ENCODE results near the gene ANKRD12.
"Not testable (repeated sequence)": the region's sequence is repeated elsewhere in the genome, so short reads cannot be mapped to it uniquely, and the experiment has no call there.

ANKRD12 gene

DNA sequence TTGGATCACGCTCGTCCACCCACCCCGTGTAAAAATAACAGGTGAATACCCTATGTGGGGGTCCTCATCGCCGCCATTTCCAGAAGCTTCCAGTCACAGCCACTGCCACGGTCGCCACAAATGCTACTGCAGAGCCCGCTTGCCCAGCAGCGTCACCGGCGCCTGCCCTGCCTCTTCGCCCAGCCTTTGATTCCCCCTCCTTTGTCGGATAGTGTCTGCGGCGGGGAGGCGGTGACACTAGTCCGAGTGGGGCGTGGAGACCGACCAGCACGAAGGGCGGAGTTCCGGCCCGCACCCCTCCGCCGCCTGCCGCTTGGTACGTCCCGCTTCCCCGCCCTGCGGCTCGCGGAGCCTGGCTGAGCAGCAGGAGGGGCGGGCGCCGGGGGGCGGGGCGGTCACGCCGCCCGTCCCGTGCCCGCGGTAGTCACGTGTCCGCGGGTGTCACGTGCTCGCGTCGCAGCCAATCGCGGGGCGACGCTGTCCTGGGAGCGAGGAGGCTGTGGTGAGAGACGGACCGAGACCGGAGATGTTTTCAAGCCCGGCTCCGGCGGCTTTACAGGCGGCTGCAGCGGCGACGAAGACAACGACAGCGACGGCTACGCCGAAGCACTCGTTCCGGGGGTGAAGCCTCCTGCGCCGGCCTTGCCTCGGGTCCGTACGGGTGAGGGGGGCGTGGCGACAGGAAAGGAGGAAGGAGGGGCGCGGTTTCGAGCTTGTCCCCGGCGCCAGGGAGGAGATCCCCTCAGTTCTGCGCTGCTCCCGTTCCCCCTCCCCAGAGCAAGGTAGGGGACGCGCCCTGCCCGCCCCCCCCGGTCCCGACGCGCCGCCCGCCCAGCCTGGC lies at the start of gene ANKRD12:
Gene ANKRD12, plus strand, starts transcription at position 467 of the 841 bp plus-strand sequence. CDS start 45,652 bp downstream, outside the sequence.
- in situ Hi-C loops (cut with MboI; ENCODE audit: low sequenced_read_pairs), result no loop called here

DNA sequence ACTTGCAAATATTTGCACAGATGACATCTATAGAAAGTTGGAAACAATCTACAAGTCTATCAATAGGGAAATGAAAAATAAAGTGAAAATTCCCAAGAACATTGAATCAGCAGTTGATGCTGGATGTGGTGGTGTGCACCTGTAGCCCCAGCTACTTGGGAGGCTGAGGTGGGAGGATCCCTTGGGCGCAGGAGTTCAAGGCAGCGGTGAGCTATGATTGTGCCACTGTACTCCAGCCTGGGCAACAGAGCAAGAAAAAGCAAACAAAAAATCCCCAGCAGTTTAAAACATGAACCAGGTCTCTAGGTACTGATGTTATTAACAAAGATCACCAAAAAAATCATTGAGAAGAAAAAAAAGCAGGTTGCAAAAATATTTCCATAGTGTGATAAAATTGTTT lies 49.4 kb upstream of the ANKRD12 start:
- in situ Hi-C loops (cut with MboI; ENCODE audit: low sequenced_read_pairs), result no loop called here

- in situ Hi-C loops (cut with MboI; ENCODE audit: low sequenced_read_pairs), result no loop called here
Measured at GRCh38 chr18:9088252-9088651, 48.3 kb upstream of the ANKRD12 start.

DNA sequence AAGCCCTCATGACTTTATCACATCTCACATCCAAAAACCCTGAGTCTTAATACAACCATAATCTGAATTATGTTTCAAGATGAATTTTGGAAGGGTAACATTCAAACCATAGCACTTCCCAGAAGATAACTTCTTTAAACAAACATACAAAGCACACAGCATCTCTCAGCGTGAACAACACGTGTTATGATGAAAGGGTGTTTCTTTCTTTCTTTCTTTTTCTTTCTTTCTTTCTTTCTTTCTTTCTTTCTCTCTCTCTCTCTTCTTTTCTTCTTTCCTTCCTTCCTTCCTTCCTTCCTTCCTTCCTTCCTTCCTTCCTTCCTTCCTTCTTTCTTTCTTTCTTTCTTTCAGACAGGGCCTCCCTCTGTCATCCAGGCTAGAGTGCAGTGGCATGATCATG lies 47.9 kb upstream of the ANKRD12 start:
- in situ Hi-C loops (cut with MboI; ENCODE audit: low sequenced_read_pairs), result not testable (repeated sequence)

- in situ Hi-C loops (cut with MboI; ENCODE audit: low sequenced_read_pairs), result no loop called here
Measured at GRCh38 chr18:9090578-9090977, 46.0 kb upstream of the ANKRD12 start.

GRCh38 chr18:9091066-9091476 lies 45.5 kb upstream of the ANKRD12 start:
- in situ Hi-C loops (cut with MboI; ENCODE audit: low sequenced_read_pairs), result no loop called here

DNA sequence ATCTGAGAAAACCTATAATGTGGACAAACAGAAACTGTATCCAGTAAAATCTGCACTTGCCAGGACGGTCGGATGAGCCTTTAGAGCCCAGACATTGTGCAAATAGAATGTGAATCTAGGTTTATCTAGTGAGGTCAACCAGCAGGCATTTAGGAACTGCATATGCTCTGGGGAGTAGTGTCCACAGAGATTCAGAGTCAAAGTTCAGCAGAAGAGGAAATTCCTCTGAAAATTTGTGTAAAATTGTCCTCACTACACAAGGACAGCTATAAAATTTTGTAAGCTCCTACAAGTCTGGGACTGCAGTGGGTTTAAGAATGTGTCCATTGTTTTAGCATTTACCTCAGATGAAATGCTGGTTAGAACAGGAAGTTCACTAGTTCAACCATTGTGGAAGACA lies 43.9 kb upstream of the ANKRD12 start:
- in situ Hi-C loops (cut with MboI; ENCODE audit: low sequenced_read_pairs), result no loop called here

DNA sequence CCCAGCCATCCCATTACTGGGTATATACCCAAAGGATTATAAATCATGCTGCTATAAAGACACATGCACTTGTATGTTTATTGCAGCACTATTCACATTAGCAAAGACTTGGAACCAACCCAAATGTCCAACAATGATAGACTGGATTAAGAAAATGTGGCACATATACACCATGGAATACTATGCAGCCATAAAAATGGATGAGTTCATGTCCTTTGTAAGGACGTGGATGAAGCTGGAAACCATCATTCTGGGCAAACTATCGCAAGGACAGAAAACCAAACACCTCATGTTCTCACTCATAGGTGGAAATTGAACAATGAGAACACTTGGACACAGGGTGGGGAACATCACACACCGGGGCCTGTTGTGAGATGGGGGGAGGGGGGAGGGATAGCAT lies 43.5 kb upstream of the ANKRD12 start:
- in situ Hi-C loops (cut with MboI; ENCODE audit: low sequenced_read_pairs), result not testable (repeated sequence)

DNA sequence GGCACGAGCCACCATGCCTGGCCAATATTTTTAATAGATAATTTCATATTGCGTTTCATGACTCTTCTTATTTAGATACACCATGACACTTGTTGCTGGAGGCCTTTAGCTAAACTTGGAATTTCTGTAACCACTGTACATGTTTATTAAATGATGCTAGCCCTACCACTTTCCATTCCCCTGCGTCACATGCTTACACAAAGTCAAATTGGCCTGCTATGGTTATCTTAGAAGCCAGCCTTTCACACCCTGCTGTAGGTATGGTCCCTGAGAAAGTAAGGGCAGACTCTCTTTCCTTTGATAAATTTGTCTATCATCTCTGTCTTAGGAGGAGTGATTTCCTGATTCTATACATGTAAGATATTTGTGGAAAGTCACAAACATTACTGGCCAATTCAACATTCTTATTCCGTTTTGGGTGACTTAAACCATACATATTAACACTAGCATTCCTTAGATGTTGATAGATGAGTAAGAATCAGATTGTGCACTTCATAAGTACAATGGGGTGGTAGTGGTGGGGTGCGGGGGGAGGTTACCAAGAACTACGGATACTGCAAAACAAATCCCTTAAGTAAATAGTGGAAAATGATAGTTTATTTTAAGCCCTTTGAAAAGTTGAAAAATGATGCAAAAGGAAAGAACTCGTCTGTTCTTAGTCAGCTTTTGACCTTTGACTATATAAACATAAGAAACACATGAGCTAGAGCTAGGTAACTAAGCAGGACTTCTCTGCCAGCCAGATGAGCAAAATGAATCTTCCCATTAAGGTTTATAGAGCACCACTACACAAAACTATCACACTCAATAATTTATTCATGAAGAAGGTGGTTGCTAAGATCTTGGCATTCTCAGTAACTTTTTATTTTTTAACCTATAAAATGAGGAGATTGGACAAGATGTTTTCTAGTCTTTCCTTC lies 42.0 kb upstream of the ANKRD12 start:
- in situ Hi-C loops (cut with MboI; ENCODE audit: low sequenced_read_pairs), result no loop called here

- in situ Hi-C loops (cut with MboI; ENCODE audit: low sequenced_read_pairs), result no loop called here
Measured at GRCh38 chr18:9095297-9096006, 41.1 kb upstream of the ANKRD12 start.

DNA sequence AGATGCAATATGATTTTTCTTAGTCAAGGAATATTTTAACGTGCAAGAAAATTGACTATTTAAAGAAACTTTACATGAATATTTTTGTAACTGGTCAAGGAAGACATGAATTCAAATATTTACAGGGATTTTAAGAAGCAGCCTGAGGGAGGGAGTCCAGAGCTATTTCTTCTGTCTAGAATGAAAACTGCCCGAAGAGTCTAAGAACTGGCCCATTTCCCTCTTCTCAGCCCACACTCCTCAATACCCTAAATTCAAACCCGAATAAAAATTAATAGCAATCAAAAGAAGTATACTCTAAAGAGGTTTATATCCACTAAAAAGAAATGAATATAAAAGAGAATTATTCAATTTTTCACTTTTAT lies 40.6 kb upstream of the ANKRD12 start:
- in situ Hi-C loops (cut with MboI; ENCODE audit: low sequenced_read_pairs), result no loop called here

DNA sequence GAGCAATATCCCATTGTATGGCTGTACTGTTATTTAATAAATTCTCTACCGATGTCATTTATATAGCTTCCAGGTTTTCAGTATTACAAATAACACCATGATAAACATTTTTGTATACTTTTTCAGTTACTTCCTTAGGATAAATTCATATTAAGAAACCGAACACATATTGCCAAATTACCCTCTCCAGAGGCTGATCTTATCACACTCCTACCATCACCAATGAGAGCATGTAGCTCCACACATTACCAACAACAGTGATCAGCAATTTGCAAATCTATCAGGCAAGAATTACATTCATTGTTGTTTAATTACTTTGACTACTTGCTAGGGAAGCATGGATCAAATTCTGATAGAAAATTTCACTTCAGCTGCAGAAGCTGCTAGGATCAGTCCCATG lies 39.9 kb upstream of the ANKRD12 start:
- in situ Hi-C loops (cut with MboI; ENCODE audit: low sequenced_read_pairs), result no loop called here

- in situ Hi-C loops (cut with MboI; ENCODE audit: low sequenced_read_pairs), result no loop called here
Measured at GRCh38 chr18:9097349-9097748, 39.2 kb upstream of the ANKRD12 start.

DNA sequence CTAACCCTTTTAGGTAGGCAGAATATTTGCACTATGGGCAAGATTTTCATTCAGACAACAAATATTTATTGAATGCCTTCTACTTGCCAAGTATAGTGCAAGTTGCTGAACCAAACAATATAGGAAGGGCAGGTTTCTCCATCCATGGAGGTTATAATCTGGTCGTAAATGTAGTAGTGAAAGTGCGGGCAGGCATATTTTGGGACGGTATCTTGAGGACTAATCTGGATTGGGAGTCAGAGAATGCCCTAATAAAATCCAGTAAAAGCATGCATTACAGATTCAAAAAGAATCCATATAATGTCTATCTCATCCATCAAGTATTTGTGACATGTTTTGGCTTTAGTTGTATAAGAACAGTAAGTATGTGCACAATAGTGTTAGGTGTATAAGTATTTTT lies 35.8 kb upstream of the ANKRD12 start:
- in situ Hi-C loops (cut with MboI; ENCODE audit: low sequenced_read_pairs), result no loop called here

GRCh38 chr18:9101730-9102507 lies 34.7 kb upstream of the ANKRD12 start:
- in situ Hi-C loops (cut with MboI; ENCODE audit: low sequenced_read_pairs), result no loop called here

DNA sequence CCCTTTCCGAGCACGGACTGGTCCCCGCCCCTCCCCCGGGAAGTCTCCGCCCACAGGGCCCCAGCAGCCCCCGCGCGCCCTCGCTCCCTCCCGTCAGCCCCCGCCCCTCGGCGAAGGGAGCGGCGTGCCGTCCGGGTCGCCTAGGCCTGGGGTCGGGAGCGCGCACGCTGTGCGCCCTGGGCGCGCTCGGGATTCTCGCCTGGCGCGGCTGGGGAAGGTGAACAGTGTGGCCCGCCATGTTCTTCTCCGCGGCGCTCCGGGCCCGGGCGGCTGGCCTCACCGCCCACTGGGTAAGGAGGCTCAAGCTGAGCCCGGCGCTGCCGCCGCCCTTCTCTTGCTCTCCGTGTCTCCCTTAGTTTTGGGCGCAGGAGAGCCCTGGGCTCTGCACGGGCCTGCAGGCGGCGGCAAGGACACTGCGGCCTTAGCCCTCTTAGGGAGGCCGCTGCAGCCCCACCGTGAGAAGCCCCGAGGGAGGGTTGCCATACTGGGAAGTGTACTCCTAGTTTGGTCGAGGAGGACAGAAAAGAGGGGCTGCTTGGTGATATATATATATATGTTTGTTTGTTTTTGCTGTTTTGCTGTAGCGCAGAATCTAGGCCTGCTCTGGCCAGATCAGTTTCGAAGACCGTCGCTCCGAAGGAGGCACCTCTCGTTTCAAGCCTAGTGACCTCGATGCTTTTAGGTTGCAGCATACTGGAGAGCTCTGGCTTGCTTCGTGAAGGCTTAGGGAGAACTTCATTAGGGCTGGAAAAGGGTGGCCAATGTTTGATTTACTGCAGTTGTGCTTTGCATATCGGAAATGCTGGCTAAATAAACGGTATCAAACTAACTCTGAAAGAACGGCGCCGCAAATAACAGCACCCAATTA lies 33.8 kb upstream of the ANKRD12 start, which contains the start of gene NDUFV2:
Gene NDUFV2, plus strand, starts transcription at position 192 of the 868 bp plus-strand sequence. Its CDS starts 45 bp downstream, at position 237.
- in situ Hi-C loops (cut with MboI; ENCODE audit: low sequenced_read_pairs), result no loop called here

GRCh38 chr18:9103376-9103873 lies 33.2 kb upstream of the ANKRD12 start:
- in situ Hi-C loops (cut with MboI; ENCODE audit: low sequenced_read_pairs), result no loop called here

DNA sequence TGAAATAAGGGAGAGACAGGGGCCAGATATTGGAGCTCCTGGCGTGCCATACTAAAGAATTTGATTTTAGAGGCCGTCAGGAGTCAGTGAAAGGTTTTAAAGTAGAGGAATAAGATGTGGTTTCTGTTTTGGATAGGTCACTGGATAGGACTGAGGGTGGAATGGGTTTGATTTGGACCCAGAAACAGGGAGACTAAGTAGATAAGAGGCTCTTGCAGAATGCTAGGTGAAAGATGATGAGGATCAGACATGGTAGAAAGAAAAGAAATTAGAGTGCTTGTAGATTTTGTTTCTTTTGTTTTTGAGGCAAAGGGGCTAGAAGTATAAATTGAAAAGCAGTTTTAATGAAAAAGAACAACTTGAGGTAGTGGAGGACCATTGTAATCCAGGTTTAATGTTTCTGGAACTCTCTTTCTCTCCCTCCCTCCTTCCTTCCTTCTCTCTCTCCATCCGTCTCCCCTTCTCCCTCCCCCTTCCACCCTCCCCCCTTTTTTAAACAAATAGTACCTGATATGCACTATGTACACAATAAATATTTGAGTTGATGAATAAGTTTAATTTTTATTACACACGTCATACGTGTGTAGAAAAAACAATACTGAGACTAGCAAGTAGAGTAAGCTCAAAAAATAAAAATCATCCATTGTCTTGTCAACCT lies 32.2 kb upstream of the ANKRD12 start:
- in situ Hi-C loops (cut with MboI; ENCODE audit: low sequenced_read_pairs), result no loop called here

GRCh38 chr18:9105420-9105819 lies 31.2 kb upstream of the ANKRD12 start:
- in situ Hi-C loops (cut with MboI; ENCODE audit: low sequenced_read_pairs), result no loop called here

All from HL-60/S4 treated with phorbol 12-myristate 13-acetate at 8.2 ng/mL for 4 days and 3 days (cell line).